22Rv1 (cell line): Measurements from ENCODE around the gene ATG14.

Source experiments
- CTCF ChIP-seq: fragments of 450-650 bp; IDR thresholded peaks from 2 replicates; pipeline ENCODE4 v1.5.1; 2017; ENCODE audit warnings: mild to moderate bottlenecking
- ZFX ChIP-seq: fragments of 450-650 bp; IDR thresholded peaks from 2 replicates; pipeline ENCODE4 v1.6.1; 2017; ENCODE audit warnings: antibody characterized with exemption, borderline replicate concordance

GRCh38 chr14:55377236-55377635 is 34.4 kb downstream of the ATG14 start:
- TF ChIP-seq CTCF, result no peak
- no peak for TF ChIP-seq ZFX
